LNCaP clone FGC (cell line): Measurements from ENCODE around the gene UBQLN2.
"Not testable (repeated sequence)": the region's sequence is repeated elsewhere in the genome, so short reads cannot be mapped to it uniquely, and the experiment has no call there.

Experiments
- DNase-seq: peaks from one replicate; pipeline ENCODE4 v3.0.0-alpha.2; 2011; ENCODE audit warnings: low read depth
- H3K4me3 ChIP-seq: 2 replicates; pipeline ENCODE4 v1.5.1; 2011; ENCODE audit warnings: mild to moderate bottlenecking, low read depth, low read length, control low read depth
- TF ChIP-seq, protein P1 (sequence below): IDR thresholded peaks from 2 replicates; pipeline ENCODE4 v1.5.1; 2012; ENCODE audit warnings: mild to moderate bottlenecking; ENCODE audit not compliant: control insufficient read depth, insufficient read depth; ENCODE audit errors: extremely low read depth

UBQLN2 gene

DNA sequence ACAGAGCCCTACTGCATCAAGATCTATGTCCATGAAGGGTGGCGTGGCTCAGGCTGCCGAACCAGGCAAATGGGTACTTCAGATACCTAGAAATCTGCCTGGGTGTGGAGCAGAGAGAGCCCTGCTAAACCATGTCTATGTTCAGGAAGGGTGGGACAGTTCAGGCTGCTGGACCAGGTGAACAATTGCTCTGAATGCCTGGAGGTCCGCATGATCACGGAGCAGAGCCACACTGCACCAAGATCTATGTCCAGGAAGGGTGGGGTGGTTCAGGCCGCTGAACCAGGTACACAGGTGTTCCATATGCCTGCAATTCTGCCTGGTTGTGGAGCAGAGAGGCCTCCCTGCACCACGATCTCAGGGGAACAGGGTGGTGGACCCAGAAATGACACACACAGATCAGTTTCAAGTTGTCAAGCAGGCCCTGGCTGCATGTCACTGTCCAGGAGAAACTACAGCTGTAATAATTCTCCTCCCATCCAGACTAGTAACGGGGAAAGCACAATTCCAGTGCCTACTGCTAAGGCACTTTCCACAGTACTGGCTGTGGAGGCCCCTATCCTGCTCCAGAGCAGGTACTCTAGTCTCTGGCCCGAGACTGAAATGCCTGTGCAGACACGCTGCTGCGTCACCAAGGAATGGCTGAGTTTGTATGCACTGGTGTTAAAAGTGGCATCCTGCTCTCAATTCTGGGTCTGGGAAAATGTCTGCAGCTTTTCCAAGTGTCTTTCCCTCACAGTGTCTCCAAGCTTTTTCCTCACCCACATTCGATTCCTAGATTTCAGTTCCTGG lies 25.2 kb downstream of the UBQLN2 start:
- TF ChIP-seq, protein P1, sequence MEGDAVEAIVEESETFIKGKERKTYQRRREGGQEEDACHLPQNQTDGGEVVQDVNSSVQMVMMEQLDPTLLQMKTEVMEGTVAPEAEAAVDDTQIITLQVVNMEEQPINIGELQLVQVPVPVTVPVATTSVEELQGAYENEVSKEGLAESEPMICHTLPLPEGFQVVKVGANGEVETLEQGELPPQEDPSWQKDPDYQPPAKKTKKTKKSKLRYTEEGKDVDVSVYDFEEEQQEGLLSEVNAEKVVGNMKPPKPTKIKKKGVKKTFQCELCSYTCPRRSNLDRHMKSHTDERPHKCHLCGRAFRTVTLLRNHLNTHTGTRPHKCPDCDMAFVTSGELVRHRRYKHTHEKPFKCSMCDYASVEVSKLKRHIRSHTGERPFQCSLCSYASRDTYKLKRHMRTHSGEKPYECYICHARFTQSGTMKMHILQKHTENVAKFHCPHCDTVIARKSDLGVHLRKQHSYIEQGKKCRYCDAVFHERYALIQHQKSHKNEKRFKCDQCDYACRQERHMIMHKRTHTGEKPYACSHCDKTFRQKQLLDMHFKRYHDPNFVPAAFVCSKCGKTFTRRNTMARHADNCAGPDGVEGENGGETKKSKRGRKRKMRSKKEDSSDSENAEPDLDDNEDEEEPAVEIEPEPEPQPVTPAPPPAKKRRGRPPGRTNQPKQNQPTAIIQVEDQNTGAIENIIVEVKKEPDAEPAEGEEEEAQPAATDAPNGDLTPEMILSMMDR: no peak
- DNase-seq: no peak
- H3K4me3 ChIP-seq: no peak overlapping the region

DNA sequence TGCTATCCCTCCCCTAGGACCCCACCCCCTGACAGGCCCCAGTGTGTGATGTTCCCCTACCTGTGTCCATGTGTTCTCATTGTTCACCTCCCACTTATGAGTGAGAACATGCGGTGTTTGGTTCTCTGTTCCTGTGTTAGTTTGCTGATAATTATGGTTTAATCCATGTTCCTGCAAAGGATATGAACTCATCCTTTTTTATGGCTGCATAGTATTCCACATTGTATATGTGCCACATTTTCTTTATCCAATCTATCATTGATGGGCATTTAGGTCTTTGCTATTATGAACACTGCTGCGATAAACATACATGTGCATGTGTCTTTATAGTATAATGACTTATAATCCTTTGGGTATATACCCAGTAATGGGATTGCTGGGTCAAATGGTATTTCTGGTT lies 28.4 kb downstream of the UBQLN2 start:
- not testable (repeated sequence) for H3K4me3 ChIP-seq, DNase-seq

DNA sequence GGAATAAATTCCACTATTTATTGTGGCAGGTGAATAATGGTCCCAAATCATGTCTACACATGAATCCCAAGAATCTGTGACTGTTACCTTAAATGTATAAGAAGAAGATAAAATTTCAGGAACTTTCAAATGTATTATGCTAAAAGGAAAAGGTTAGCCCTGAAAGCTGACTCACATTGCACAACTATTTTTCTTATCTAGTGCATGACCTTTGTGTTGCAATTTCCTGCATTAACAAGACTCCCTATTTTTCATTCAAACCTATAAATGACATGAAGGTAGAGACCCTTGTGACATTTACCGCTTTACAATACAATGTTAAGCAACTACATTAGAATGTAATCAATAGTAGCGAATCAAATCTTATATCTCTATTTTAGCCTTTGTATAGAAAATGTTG lies 36.7 kb downstream of the UBQLN2 start:
- no peak overlapping the region for H3K4me3 ChIP-seq
- TF ChIP-seq, protein P1: no peak
- DNase-seq: no peak

DNA sequence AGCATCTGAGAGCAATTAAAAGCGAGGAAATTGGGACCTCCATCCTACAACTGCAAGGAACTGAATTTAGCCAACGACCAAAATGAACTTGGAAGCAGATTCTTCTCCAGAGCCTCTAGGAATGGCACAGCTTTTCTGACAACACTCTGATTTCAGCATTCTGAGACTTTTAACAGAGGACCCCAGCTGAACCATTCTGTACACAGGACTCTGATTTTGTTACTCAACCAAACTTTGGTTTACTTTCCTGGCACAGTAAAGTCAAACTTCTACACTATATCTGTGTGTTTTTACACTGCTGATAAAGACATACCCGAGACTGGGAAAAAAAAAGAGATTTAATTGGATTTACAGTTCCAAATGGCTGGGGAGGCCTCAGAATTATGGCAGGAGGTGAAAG lies 37.6 kb downstream of the UBQLN2 start:
- TF ChIP-seq, protein P1: no peak
- no peak for DNase-seq
- H3K4me3 ChIP-seq: no peak overlapping the region

DNA sequence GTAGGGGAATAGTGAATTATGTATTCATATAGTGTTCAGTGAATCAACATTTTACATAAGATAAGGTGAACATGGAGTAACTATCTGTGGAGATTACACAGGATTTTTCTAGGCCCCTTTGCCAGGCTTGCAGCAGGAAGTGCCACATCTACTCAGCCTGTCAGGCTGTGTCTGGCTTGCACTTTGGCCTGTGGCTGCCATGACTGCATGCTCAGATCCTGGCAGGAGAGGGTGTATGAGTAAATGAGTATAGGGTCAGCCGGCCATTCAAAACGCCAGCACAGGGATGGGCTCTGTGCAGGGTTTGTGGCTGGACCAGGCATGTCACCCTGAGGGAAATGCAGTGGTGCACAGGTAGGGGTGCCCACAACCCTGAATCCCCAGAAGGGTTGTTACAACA lies 51.9 kb downstream of the UBQLN2 start:
- DNase-seq: no peak
- TF ChIP-seq, protein P1: no peak
- H3K4me3 ChIP-seq: no peak overlapping the region
